Epithelial cell of esophagus (primary cell): Measurements from ENCODE around the gene MYLK2.

ENCODE experiments used
- DNase-seq: peaks from one replicate; pipeline ENCODE4 v3.0.0; 2010; ENCODE audit warnings: low read depth
- H3K4me3 ChIP-seq: 2 replicates; pipeline ENCODE4 v1.5.1; 2011; ENCODE audit warnings: mild to moderate bottlenecking, low read length, control low read depth
- CTCF ChIP-seq: IDR thresholded peaks from 2 replicates; pipeline ENCODE4 v1.5.1; 2011; ENCODE audit warnings: low read depth, mild to moderate bottlenecking, low read length, control low read depth, inconsistent platforms; ENCODE audit not compliant: insufficient read depth; ENCODE audit errors: missing control alignments

Gene MYLK2

GRCh38 chr20:31819083-31819784, at the start of gene MYLK2:
Gene MYLK2 (plus strand): TSS chr20:31819356. CDS start chr20:31819581, 225 bp downstream.
- no peak within 1 kb of the TSS for H3K4me3 ChIP-seq
- DNase-seq, result no peak
- TF ChIP-seq CTCF, result no peak

- no peak overlapping the region for H3K4me3 ChIP-seq
- no peak for DNase-seq
- TF ChIP-seq CTCF, result no peak
Measured at GRCh38 chr20:31769681-31770080, 49.5 kb upstream of the MYLK2 start.

- TF ChIP-seq CTCF, result no peak
- H3K4me3 ChIP-seq, result no peak overlapping the region
- no peak for DNase-seq
Measured at GRCh38 chr20:31770243-31770642, 48.9 kb upstream of the MYLK2 start.

- no peak for TF ChIP-seq CTCF
- no peak overlapping the region for H3K4me3 ChIP-seq
- DNase-seq, result no peak
Measured at GRCh38 chr20:31774408-31774807, 44.7 kb upstream of the MYLK2 start.

GRCh38 chr20:31780839-31781238, 38.3 kb upstream of the MYLK2 start:
- no peak for DNase-seq
- TF ChIP-seq CTCF, result no peak
- no peak overlapping the region for H3K4me3 ChIP-seq

GRCh38 chr20:31781945-31782344, 37.2 kb upstream of the MYLK2 start:
- no peak overlapping the region for H3K4me3 ChIP-seq
- TF ChIP-seq CTCF, result no peak
- no peak for DNase-seq

- H3K4me3 ChIP-seq, result no peak overlapping the region
- DNase-seq, result no peak
- no peak for TF ChIP-seq CTCF
Measured at GRCh38 chr20:31784354-31785044, 34.7 kb upstream of the MYLK2 start.
